AG08396 (cell line): ENCODE results near the gene ALPK1.
"Not testable (repeated sequence)": the region's sequence is repeated elsewhere in the genome, so short reads cannot be mapped to it uniquely, and the experiment has no call there.

ENCODE experiments used
- DNase-seq: peaks from one replicate; pipeline ENCODE4 v3.0.0; 2012; ENCODE audit warnings: low spot score, mixed read lengths

ALPK1 gene

GRCh38 chr4:112296949-112297880, at the start of gene ALPK1:
TSS of gene ALPK1 (plus strand) at chr4:112297369.
- DNase-seq, result peak; percentile 82

- DNase-seq, result no peak
Observed at GRCh38 chr4:112251019-112251643, 46.0 kb upstream of the ALPK1 start.

GRCh38 chr4:112252234-112252633, 44.9 kb upstream of the ALPK1 start:
- DNase-seq, result no peak

- DNase-seq, result no peak
Observed at GRCh38 chr4:112253382-112254000, 43.7 kb upstream of the ALPK1 start.

- no peak for DNase-seq
Observed at GRCh38 chr4:112257098-112257497, 40.1 kb upstream of the ALPK1 start.

GRCh38 chr4:112266823-112267222, 30.3 kb upstream of the ALPK1 start:
- no peak for DNase-seq

GRCh38 chr4:112270051-112270450, 27.1 kb upstream of the ALPK1 start:
- DNase-seq, result no peak

GRCh38 chr4:112270640-112271421, 26.3 kb upstream of the ALPK1 start:
- peak; percentile 35 for DNase-seq

GRCh38 chr4:112272292-112272691, 24.9 kb upstream of the ALPK1 start:
- no peak for DNase-seq

- no peak for DNase-seq
Observed at GRCh38 chr4:112274959-112275358, 22.2 kb upstream of the ALPK1 start.

GRCh38 chr4:112276113-112276512, 21.1 kb upstream of the ALPK1 start:
- no peak for DNase-seq

- no peak for DNase-seq
Observed at GRCh38 chr4:112277220-112277619, 19.9 kb upstream of the ALPK1 start.

- DNase-seq, result no peak
Observed at GRCh38 chr4:112277705-112278448, 19.3 kb upstream of the ALPK1 start.

- no peak for DNase-seq
Observed at GRCh38 chr4:112279025-112279881, 17.9 kb upstream of the ALPK1 start.

- no peak for DNase-seq
Observed at GRCh38 chr4:112279882-112280315, 17.3 kb upstream of the ALPK1 start.

GRCh38 chr4:112280386-112281056, 16.6 kb upstream of the ALPK1 start:
- DNase-seq, result no peak

GRCh38 chr4:112281895-112282398, 15.2 kb upstream of the ALPK1 start:
- DNase-seq, result not testable (repeated sequence)

GRCh38 chr4:112282860-112283667, 14.1 kb upstream of the ALPK1 start:
- no peak for DNase-seq

- DNase-seq, result peak; percentile 22
Observed at GRCh38 chr4:112284166-112284565, 13.0 kb upstream of the ALPK1 start.
